HepG2 (cell line): ENCODE measurements around the gene IQGAP2. TPM values are rescaled to one million over a fixed set of nuclear protein-coding genes. Genes with fewer than 3 reads are reported as not detected.

Experiments
- DMTF1 ChIP-seq: sonication (generic); formaldehyde crosslinking; IDR thresholded peaks from 2 replicates; pipeline ENCODE4 v1.4.0; 2020; ENCODE audit warnings: mild to moderate bottlenecking, missing genetic modification reagents
- FOSL1 ChIP-seq: sonication (generic); formaldehyde crosslinking; IDR thresholded peaks from 2 replicates; pipeline ENCODE4 v1.9.0; 2021; ENCODE audit warnings: missing genetic modification reagents, borderline replicate concordance
- FOSL2 ChIP-seq: sonication (generic); formaldehyde crosslinking; IDR thresholded peaks from 2 replicates; pipeline ENCODE4 v1.4.0; 2020; ENCODE audit warnings: missing genetic modification reagents
- GFI1 ChIP-seq: sonication (generic); formaldehyde crosslinking; IDR thresholded peaks from 2 replicates; pipeline ENCODE4 v1.5.0; 2020; ENCODE audit warnings: missing genetic modification reagents, mild to moderate bottlenecking, borderline replicate concordance
- HNF4G ChIP-seq, 2 experiments: sonication (generic) in 1 of 2; formaldehyde crosslinking in 1 of 2; IDR thresholded peaks; 2 replicates each; pipeline versions ENCODE4 v1.4.0 to v1.6.1; 2011 to 2020; ENCODE audit warnings: borderline replicate concordance in 2 of 2, low read depth in 2 of 2, mild to moderate bottlenecking in 2 of 2, low read length in 1 of 2, missing genetic modification reagents in 1 of 2, moderate library complexity in 1 of 2
- IRF9 ChIP-seq: sonication (generic); formaldehyde crosslinking; IDR thresholded peaks from 2 replicates; pipeline ENCODE4 v1.8.0; 2022; ENCODE audit warnings: missing genetic modification reagents, mild to moderate bottlenecking, borderline replicate concordance
- KDM2A ChIP-seq: sonication (generic); formaldehyde crosslinking; IDR thresholded peaks from 2 replicates; pipeline ENCODE4 v1.4.0; 2020; ENCODE audit warnings: low read depth, missing genetic modification reagents, borderline replicate concordance
- KMT2B ChIP-seq: IDR thresholded peaks from 2 replicates; pipeline ENCODE4 v1.6.1; 2016; ENCODE audit warnings: missing genetic modification reagents, missing compliant biosample characterization
- NCOA5 ChIP-seq: sonication (generic); formaldehyde crosslinking; IDR thresholded peaks from 2 replicates; pipeline ENCODE4 v1.4.0; 2020; ENCODE audit warnings: missing genetic modification reagents
- NFE2L1 ChIP-seq: sonication (generic); formaldehyde crosslinking; IDR thresholded peaks from 2 replicates; pipeline ENCODE4 v1.4.0; 2020; ENCODE audit warnings: missing genetic modification reagents, mild to moderate bottlenecking, borderline replicate concordance
- POLR2A ChIP-seq, 2 experiments: IDR thresholded peaks; 2 replicates each; pipeline ENCODE4 v1.6.1; 2011; ENCODE audit warnings: low read depth in 2 of 2, low read length in 2 of 2, mild to moderate bottlenecking in 1 of 2, moderate library complexity in 1 of 2; ENCODE audit not compliant: insufficient read depth in 1 of 2
- TBX2 ChIP-seq: sonication (generic); formaldehyde crosslinking; IDR thresholded peaks from 2 replicates; pipeline ENCODE4 v1.5.0; 2020; ENCODE audit warnings: missing genetic modification reagents, mild to moderate bottlenecking, borderline replicate concordance
- TRIM22 ChIP-seq: fragments of 450-650 bp; IDR thresholded peaks from 2 replicates; pipeline ENCODE4 v1.6.1; 2017
- ZBTB7A ChIP-seq: sonication (generic); formaldehyde crosslinking; IDR thresholded peaks from 2 replicates; pipeline ENCODE4 v1.8.0; 2022; ENCODE audit warnings: mild to moderate bottlenecking, missing genetic modification reagents
- ZNF142 ChIP-seq: sonication (generic); formaldehyde crosslinking; IDR thresholded peaks from 2 replicates; pipeline ENCODE4 v1.4.0; 2020; ENCODE audit warnings: missing genetic modification reagents
- ZNF180 ChIP-seq: sonication (generic); formaldehyde crosslinking; IDR thresholded peaks from 2 replicates; pipeline ENCODE4 v1.4.0; 2020; ENCODE audit warnings: low read depth, missing genetic modification reagents, borderline replicate concordance
- ZNF383 ChIP-seq: sonication (generic); formaldehyde crosslinking; IDR thresholded peaks from 2 replicates; pipeline ENCODE4 v1.4.0; 2020; ENCODE audit warnings: missing genetic modification reagents, mild to moderate bottlenecking, borderline replicate concordance
- ZNF451 ChIP-seq: sonication (generic); formaldehyde crosslinking; IDR thresholded peaks from 2 replicates; pipeline ENCODE4 v1.5.0; 2020; ENCODE audit warnings: mild to moderate bottlenecking, missing genetic modification reagents
- ZNF496 ChIP-seq: sonication (generic); formaldehyde crosslinking; IDR thresholded peaks from 2 replicates; pipeline ENCODE4 v1.8.1; 2023; ENCODE audit warnings: mild to moderate bottlenecking, moderate library complexity, missing genetic modification reagents; ENCODE audit not compliant: insufficient replicate concordance
- ZNF644 ChIP-seq: IDR thresholded peaks from 2 replicates; pipeline ENCODE4 v1.6.1; 2016; ENCODE audit warnings: low read depth
- polyA plus RNA-seq, 8 experiments: library from polyadenylated mRNA; depleted of rRNA in 3 of 8; stranded (reverse) in 7 of 8; unstranded in 1 of 8; fragments of >200 nt; fragmentation: Illumina TruSeq in 4 of 8; extraction: Trizol in 4 of 8; gene quantifications; 2 replicates each; pipeline versions ENCODE4 v1.2.1 to v1.2.3, GENCODE V29; 2011 to 2016; ENCODE audit warnings: low read depth in 4 of 8, missing spikeins in 1 of 8, mixed read lengths in 1 of 8; ENCODE audit not compliant: insufficient read depth in 1 of 8
- total RNA-seq, 5 experiments: library from RNA; depleted of rRNA; stranded (reverse); fragments of >200 nt; fragmentation: Illumina TruSeq; extraction: Trizol; gene quantifications; 2 replicates each; pipeline ENCODE4 v1.2.3, GENCODE V29; 2016; ENCODE audit warnings: low read depth in 1 of 5

Gene IQGAP2
- total and polyA plus RNA-seq, 2 of the 13 experiments (the other 11 are each of a cell fraction or from before 2014, with no cell fraction given) = 35.2 to 83.3 TPM

- TF ChIP-seq DMTF1 = no peak
- TF ChIP-seq ZNF496 (CRISPR knock-in tag) = no peak
- TF ChIP-seq NFE2L1 (CRISPR knock-in tag) = no peak
- no peak for TF ChIP-seq ZNF142 (CRISPR knock-in tag)
- no peak for TF ChIP-seq NCOA5 (CRISPR knock-in tag)
- no peak for TF ChIP-seq FOSL1 (CRISPR knock-in tag)
- 0 out of 2 replicates have a peak, but pooled peaks have one; percentile 24 for TF ChIP-seq HNF4G (IDR thresholded peaks at IDR 0.05; ENCODE audit: borderline replicate concordance, low read depth, low read length)
- no peak for TF ChIP-seq HNF4G (CRISPR knock-in tag; IDR thresholded peaks at IDR 0.05; ENCODE audit: borderline replicate concordance, low read depth)
- TF ChIP-seq ZNF451 (CRISPR knock-in tag) = no peak
- TF ChIP-seq ZNF180 (CRISPR knock-in tag) = no peak
- TF ChIP-seq TBX2 (CRISPR knock-in tag) = 0 out of 2 replicates have a peak, but pooled peaks have one; percentile 15
- TF ChIP-seq TRIM22 = no peak
- no peak for TF ChIP-seq FOSL2 (CRISPR knock-in tag)
- no peak; the same call in 1 of the 2 replicates for TF ChIP-seq GFI1 (CRISPR knock-in tag)
- no peak for TF ChIP-seq KDM2A (CRISPR knock-in tag)
- TF ChIP-seq ZBTB7A (CRISPR knock-in tag) = no peak
- no peak for TF ChIP-seq POLR2A (IDR thresholded peaks at IDR 0.05; ENCODE audit: insufficient read depth in 1 of 2, low read depth in 2 of 2, low read length in 2 of 2)
- no peak for TF ChIP-seq IRF9 (CRISPR knock-in tag)
- TF ChIP-seq ZNF383 (CRISPR knock-in tag) = no peak
- TF ChIP-seq KMT2B = no peak
- TF ChIP-seq ZNF644 = no peak
Observed at GRCh38 chr5:76384189-76384588, 18.9 kb upstream of the IQGAP2 start (continued).
